HG03135 (cell line): ENCODE results near the gene FMO5.
"Not testable (repeated sequence)": the region's sequence is repeated elsewhere in the genome, so short reads cannot be mapped to it uniquely, and the experiment has no call there.

Experiments
- ATAC-seq: cut with Tn5 transposase; IDR thresholded peaks from one replicate; pipeline ENCODE4 v1.9.1; 2021; ENCODE audit warnings: mild to moderate bottlenecking, moderate library complexity; ENCODE audit not compliant: unreplicated experiment

Gene FMO5

DNA sequence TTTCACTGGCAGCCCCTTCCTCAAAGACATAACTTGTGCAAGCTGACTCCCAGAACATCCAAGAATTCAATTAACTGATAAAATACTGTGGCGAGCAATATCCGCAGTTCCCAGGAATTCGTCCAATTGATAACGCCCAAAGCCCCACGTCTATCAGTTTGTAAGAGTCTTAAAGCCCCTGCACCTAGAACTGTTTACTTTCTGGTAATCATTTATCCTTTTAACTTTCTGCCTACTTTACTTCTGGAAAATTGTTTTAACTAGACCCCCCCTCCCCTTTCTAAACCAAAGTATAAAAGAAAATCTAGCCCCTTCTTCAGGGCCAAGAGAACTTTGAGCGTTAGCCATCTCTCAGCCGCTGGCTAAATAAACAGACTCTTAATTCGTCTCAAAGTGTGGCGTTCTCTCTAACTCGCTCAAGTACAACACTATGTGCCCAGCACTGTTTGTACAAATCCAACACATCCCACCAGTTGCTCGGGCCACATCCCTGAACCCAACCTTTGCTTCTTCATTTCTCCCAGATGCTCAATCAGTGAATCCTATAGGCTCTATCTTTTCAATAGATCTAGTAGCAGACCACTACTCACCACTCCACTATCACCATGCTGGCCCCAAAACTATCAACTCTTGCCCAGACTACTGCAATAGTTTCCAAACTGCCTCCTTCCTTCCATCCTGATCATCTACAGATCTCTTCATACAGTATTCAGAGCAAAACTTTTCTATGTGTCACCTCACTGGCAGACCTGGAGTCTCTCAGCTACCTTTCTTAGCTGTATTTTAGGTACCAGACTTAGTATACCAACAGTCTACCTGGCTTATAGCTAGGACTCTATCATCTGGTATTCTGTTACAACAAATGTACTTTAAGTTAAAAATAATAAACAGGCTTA is 14.0 kb upstream of the FMO5 start:
- ATAC-seq, result no peak

DNA sequence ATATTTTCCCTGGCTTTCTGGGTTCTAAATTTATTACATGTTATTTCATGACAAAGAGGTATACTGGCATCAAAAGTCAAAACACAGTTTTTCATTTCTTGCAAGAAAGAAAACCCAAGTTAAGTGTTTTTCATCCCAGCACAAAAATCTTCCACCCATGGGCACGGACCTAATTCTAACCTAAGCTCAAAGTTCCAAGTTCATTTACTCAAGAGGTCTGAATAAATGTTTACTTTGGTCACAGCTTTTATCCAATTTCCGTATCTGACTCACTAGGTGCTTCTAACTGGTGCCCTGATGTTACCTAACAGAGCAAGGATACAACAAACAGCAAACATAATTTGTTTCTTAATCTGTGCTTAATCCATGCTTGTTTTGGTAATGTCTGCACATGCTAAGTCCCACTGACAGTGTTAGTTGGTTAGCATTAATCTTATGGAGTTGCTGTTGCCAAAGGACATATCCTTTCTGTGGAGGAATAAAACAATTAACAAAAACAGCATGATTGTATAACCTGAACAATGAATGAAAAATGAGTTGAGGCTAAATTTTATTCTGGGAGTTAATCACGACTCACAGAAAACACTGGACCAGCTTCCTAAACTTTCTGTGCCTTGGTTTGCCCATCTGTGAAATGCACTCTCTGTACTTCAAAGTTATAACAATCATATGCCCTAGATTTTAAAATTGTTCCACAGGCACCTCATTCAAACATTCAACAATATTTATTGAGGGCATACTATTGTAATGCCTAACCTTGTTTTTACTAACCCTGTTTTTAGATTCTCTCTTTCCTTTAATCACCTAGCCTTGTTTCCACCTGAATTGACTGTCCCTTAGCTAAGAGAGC is 13.1 kb upstream of the FMO5 start:
- ATAC-seq, result no peak

DNA sequence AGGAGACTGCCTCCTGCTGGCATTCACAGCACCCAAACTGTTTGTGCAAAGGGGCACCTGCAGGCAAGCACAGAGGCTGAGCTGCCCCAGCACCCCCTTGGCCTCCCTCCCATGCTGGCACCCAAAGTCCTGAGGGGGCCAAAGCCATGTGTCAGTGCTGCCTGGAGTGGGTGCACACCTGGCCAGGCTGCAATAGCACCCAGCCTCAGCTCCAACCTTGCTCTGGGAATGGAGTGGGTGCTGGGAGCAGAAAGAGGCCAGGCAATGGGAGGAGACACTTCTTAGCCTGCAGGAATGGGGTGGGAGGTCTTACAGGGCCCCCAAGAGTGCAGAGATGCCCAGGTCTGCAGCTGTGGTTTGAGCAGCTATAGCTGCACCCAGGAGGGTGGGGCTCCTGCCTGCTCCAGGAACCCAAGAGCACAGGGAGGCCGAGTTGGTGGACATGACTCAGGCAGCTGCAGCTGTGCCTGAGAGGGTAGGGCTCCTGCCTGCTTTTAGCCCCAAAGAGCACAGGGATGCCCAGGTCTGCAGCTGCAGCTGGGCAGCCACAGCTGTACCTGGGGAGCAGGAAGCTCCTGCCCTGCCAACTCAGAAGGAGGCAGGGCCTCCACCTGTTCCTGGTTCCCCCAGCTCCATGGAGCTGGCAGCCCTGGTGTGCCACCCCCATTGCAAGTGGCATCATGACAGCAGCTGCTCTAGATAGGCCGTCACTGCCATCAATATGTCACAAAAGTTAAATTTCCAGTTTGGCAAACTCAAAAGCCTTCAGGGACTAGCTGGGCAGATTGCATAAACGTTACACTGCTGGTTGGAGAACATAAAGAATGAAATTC is 12.0 kb upstream of the FMO5 start:
- no peak for ATAC-seq

DNA sequence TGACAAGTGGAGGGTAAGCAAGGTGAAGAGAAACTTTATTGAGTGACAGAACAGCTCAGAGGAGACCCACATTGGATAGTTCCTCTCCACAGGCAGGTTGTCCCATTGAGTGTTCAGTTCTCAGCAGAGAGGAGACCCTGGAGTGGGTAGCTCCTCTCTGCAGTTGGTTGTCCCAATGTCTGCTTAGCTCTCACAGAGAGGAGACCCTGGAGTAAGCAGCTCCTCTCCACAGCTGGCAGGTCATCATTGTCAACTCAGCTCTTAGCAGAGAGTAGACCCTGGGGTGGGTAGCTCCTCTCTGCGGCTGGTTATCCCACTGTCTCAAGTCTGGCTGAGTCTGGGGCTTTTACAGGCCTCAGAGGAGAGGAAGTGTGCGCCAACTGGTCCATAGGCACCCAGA is 11.3 kb upstream of the FMO5 start:
- ATAC-seq, result no peak

DNA sequence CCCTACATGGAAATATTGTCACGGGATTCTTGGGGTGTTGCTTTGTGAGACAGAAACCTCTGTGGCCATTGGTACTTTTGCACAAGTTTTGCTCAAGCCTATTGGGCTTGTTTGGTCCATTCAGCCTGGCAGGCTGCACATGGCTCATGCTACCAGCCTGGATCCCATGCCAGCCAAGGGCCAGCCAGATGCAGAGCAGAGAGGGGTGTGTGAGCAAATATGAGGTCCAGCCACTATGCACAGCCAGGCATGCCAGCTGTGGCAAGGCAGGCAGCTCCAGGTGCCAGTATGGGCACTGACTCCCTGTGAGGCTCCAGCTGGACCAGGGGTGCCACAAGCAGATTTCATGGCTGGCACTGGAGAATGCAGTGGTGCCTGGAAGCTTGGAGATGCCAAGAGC is 10.7 kb upstream of the FMO5 start:
- ATAC-seq, result no peak

DNA sequence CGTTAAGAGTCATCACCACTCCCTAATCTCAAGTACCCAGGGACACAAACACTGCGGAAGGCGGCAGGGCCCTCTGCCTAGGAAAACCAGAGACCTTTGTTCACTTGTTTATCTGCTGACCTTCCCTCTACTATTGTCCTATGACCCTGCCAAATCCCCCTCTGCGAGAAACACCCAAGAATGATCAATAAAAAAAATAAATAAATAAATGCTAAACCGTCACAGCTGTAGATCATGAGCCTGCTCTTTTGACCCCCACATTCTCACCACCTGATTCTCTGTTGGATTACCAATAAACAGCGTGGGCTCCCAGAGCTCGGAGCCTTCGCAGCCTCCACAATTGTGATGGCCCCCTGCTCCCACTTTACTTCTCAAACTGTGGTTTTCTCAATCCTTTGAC is 8.8 kb upstream of the FMO5 start:
- not testable (repeated sequence) for ATAC-seq

DNA sequence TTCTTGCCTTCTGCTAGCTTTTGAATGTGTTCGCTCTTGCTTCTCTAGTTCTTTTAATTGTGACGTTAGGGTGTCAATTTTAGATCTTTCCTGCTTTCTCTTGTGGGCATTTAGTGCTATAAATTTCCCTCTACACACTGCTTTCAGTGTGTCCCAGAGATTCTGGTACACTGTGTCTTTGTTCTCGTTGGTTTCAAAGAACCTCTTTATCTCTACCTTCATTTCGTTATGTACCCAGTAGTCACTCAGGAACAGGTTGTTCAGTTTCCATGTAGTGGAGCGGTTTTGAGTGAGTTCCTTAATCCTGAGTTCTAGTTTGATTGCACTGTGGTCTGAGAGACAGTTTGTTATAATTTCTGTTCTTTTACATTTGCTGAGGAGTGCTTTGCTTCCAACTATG is 5.9 kb upstream of the FMO5 start:
- not testable (repeated sequence) for ATAC-seq

DNA sequence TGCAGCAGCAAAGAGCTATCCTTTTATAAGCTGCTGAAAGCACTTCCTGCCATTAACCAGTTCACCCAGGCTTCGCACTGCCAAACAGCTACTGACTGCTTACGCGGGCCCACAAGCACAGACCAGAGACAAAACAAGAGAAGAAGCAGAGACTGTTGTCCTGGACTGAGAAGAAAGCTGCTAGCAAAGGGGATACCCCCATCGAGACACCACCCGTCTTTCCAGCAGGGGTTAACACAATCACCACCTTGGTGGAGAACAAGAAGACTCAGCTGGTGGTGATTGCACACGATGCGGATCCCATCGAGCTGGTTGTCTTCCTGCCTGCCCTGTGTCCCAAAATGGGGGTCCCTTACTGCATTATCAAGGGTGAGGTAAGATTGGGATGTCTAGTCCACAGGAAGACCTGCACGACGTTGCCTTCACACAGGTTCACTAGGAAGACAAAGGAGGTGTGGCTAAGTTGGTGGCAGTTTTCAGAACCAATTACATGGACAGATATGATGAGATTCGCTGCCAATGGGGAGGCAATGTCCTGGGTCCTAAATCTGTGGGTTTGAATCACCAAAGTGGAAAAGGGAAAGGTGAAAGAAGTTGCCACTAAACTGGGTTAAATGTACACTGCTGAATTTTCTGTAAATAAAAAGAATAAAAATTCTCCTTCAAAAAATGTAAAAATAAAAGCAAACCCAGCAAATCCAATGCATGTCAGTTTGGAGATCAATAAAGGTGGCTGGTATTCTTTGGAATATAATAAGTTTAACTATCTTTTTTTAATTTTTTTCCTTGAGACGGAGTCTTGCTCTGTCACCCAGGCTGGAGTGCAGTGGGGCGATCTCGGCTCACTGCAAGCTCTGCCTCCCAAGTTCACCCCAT is 1.2 kb downstream of the FMO5 start:
- ATAC-seq, result no peak

DNA sequence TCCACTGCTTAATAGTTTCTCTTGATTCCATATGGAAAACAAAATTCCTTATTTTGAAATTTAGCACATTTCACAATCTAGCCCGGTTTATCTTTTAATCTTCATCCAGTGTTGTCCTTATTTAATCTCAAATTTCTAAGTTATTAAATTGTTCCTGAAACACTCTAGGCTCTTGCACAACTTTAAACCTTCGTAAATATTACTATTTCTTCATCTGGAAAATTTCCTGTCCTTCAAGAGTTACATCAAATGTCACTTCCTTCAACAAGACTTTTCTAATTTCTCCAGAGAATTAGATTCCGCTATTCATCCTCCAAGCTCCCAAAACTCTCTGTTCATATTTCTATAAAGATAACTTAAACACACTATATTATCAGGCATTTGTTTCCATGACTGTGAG is 6.5 kb downstream of the FMO5 start:
- ATAC-seq, result no peak

DNA sequence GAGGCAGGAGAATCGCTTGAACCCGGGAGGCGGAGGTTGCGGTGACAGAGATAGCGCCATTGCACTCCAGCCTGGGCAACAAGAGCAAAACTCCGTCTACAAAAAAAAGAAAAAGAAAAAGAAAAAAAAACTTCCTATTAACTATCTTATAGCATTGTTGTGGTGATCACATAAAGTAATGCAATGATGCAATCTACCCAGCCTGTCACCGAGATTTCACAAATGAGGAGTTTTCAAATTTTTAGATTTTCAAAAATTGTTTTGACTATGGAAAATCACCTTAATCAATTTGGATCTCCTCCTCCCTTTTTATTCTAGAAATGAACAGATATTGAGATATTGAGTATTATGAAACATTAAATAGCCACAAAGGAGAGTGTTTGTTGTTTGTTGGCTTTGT is 8.0 kb downstream of the FMO5 start:
- no peak for ATAC-seq

DNA sequence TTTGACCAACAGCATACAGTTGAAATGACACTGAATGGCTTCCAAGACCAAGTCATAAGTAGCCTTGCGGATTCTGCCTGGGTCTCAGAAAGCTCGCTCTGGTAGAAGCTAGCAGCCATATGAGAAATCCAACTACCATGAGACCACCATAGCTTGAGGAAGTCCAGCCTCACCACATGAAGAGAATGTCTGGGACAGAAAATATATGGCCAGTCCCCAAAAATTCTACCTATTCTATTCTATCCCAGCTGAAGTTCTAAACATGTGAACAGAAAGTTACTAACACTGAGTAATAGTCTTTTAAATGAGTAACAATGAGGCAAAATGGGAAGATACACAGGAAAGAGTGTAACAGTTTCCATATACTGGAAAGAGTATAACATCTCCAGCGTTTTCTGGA is 9.0 kb downstream of the FMO5 start:
- no peak for ATAC-seq

DNA sequence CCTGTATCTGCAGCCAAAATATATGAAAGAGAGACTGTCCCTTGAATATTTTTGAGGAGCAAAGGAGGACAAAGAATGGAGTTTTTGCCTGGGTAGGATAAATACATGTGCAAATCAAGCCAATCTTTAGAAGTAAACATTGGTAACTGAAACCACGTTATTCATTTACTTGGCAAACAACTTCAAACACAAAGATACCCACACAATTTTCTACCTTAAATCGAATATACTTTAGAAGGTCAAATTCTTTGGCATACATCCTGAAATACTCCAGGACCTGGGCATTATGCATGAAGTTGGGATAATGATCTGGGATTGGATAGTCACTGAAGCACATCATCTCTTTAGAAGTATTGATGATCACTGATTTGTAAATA is 9.6 kb downstream of the FMO5 start:
- no peak for ATAC-seq

DNA sequence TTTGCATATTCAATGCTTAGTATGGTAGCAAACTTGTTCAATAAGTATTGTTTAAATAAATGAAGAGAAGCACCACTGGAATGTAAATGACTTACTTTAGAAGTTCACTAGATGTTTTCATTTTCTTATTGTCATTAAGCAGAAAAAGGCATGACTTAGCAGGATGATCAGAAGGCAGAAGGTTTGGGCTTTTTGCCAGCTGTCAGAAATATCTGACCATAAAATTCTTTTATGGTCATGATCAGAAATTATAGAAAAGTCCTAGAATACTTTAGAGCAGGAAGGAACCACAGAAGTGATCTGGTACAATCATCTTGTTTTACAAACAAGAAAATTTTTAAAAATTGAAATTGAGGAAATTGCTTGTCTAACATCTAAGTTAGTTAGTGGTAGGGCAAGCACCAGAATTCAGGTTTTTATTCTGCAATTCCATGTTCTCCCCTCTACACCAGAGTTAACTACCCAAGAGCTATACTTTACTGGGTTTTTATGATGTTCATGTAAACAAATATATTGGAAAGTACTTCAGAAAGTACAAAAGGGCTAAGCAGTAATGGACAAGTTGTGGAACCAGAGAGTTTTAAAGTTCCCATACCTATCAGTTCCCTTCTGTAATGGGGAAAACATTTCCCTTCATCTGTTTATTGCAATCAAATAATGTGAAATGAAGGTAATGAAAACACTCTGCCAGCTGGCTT is 10.1 kb downstream of the FMO5 start:
- no peak for ATAC-seq

DNA sequence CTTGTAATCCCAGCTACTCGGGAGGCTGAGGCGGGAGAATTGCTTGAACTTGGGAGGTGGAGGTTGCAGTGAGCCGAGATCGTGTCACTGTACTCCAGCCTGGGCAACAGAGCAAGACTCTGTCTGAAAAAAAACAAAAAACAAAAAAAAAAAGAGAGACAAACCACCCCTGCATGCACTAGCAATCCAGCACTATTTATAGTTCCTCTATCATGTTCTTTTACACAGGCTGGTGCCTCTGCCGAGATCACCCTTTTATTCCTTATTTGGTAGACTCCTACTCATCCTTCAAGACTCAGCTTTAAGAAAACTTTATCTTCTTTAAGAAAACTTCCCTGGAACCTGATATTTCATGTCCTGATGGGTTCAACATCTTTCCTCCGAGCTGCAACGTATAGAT is 10.8 kb downstream of the FMO5 start:
- no peak for ATAC-seq

DNA sequence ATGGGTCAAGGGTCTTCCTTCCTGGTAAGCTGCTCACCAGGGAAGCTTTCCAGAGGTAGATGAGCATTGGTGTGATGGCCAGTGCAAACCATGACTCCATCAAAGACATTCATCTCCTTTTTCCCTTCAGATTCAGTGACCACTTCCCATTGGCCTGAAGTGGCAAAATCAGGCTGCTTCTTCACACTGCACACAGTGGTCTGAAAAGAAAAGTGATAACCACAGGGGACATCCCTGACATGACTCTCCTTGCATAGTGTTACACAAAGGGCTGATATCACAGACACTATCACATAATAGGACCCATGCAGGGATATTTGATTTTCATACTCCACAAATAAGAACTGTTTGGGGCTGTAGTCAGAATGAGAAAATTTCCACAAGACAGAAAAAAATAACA is 11.9 kb downstream of the FMO5 start:
- no peak for ATAC-seq

DNA sequence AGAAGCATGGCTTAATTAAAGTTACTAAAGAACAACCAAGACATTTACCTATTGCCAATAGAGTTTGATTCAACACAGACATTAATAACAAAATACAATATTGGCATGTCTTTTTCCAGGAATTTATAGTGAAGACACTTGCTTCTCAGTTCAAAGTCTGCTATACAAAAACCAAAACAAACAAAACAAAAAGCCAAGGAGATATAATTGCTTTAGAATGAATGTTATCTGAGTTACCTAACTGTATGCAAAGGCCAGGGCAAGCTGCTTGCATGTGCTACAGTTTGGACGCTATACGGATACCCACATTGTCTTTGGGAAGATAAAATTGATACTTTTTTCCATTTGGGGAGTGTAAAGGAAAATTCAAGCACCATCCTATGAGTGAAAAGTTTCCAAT is 13.6 kb downstream of the FMO5 start:
- no peak for ATAC-seq

DNA sequence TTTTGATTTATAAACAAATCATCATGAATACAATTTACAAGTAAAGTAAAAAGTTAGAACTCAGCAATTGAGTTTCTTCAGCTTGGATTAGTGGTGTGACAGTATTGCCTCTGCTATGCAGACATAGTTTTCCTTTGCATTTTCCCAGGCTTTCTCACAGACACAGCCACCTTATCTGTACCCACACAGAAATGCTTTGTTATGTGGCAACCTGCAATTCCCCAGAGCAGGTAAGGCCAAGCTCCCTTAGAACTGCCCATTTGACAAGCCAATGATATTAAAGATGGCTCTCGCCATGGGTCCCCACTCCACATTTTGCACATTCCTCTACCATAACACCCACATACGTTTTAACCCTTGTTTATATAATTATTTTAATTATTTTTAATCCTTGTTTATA is 14.2 kb downstream of the FMO5 start:
- ATAC-seq, result no peak

DNA sequence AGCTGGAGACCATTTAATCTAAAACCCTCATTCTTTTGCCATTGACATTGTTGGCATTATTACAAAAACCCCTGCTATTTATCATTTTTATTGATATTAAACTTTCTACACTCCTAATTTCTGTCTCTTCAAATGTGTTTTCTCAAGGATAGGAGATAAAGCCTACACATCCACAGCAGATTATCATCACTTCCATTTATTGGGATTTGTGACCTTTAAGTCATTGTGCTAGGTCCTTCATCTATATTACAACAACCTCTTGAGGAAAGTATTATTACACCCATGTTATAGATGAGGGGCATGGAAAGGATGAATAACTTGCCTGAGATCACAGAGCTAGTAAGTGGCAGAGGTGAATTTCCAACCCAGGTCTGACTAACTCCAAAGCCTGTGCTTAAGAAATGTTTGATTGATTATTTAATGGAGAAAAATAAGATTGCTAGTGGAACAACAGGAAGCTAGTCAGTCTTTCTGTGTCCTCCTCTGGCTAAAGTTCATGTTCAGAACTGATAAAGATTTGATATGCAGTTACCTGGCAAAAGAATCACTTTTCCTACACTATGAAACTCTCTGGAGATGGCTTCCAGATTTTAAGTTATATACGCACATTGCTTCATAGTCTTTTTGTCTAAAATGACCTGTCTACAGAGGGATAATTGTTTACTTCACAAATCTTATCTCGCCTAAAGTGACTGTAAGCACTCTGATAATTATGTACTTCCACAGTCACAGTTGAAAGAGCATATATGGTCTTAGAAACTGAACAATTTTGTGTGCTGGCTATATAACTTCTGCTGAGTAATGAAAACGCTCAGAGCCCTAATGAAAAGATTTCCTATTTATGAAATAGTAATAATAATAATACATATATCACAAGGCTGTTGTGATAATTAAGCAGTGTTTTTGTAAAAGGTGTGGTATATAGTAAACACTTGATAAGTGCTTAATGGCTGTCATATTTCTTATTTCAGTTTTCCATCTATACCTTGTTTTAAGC is 15.0 kb downstream of the FMO5 start:
- no peak for ATAC-seq

DNA sequence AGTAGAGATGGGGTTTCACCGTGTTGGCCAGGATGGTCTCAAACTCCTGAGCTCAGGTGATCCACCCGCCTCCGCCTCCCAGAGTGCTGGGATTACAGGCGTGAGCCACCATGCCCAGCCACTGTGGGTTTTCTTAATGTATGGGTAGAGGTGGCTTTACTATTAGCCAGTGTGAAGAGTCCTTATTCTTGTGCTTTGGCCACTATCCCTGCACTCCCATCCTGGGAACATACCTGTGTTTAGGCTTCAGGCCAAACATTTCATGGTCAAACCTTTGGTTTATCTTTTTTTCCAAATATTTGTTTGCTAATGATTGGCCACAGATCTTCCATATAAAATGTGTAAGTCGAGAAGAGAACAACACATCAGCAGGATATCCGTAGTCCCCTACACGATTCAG is 16.5 kb downstream of the FMO5 start:
- ATAC-seq, result no peak
